GM23338 (cell line): ENCODE results near the gene AFAP1L1. TPM values are rescaled to one million over a fixed set of nuclear protein-coding genes. Genes with fewer than 3 reads are reported as not detected.

Experiments used
- ATAC-seq: fragments of 200-7000 bp; cut with Tn5 transposase; 3 replicates; pipeline ENCODE4 v1.9.1; 2020
- DNase-seq: peaks from one replicate; pipeline ENCODE4 v3.0.0-alpha.2; 2015; ENCODE audit warnings: low spot score
- H2AFZ ChIP-seq: fragments of 200-600 bp; sonication (generic); 2 replicates; pipeline ENCODE4 v1.8.0; 2016; ENCODE audit warnings: antibody characterized with exemption, mild to moderate bottlenecking, moderate library complexity
- H3F3A ChIP-seq: fragments of 200-600 bp; sonication (generic); replicated peaks from 2 replicates; pipeline ENCODE4 v1.8.0; 2017; ENCODE audit warnings: antibody characterized with exemption, mixed run types, low read depth
- H3K27ac ChIP-seq: fragments of 200-600 bp; sonication (generic); 2 replicates; pipeline ENCODE4 v1.6.1; 2016; ENCODE audit warnings: low read depth
- H3K27me3 ChIP-seq: fragments of 200-600 bp; sonication (generic); 2 replicates; pipeline ENCODE4 v1.8.0; 2016; ENCODE audit warnings: mild to moderate bottlenecking, mixed run types, moderate library complexity; ENCODE audit not compliant: insufficient read depth
- H3K36me3 ChIP-seq: fragments of 200-600 bp; sonication (generic); 2 replicates; pipeline ENCODE4 v1.8.0; 2016; ENCODE audit warnings: mild to moderate bottlenecking; ENCODE audit not compliant: insufficient read depth
- H3K4me1 ChIP-seq: fragments of 200-600 bp; sonication (generic); 2 replicates; pipeline ENCODE4 v1.8.0; 2016; ENCODE audit warnings: mild to moderate bottlenecking, moderate library complexity; ENCODE audit not compliant: insufficient read depth
- H3K4me2 ChIP-seq: fragments of 200-600 bp; sonication (generic); 2 replicates; pipeline ENCODE4 v1.7.1; 2017; ENCODE audit warnings: mixed run types
- H3K4me3 ChIP-seq: fragments of 200-600 bp; sonication (generic); 2 replicates; pipeline ENCODE4 v1.6.1; 2016; ENCODE audit warnings: mixed run types
- H3K79me2 ChIP-seq: fragments of 200-600 bp; sonication (generic); replicated peaks from 2 replicates; pipeline ENCODE4 v1.8.0; 2017; ENCODE audit warnings: mild to moderate bottlenecking; ENCODE audit not compliant: insufficient read depth
- H3K9me2 ChIP-seq: fragments of 200-600 bp; sonication (generic); 2 replicates; pipeline ENCODE4 v1.8.0; 2017; ENCODE audit not compliant: insufficient read depth
- H4K20me1 ChIP-seq: fragments of 200-600 bp; sonication (generic); replicated peaks from 2 replicates; pipeline ENCODE4 v1.8.0; 2017; ENCODE audit warnings: mild to moderate bottlenecking; ENCODE audit not compliant: insufficient read depth
- H3K27ac Mint-ChIP-seq: 2 replicates; pipeline ENCODE4 v1.8.0; 2020; ENCODE audit warnings: inconsistent platforms, mild to moderate bottlenecking, moderate library complexity, mixed read lengths
- H3K27me3 Mint-ChIP-seq: 3 replicates; pipeline ENCODE4 v1.8.0; 2022; ENCODE audit warnings: low read depth, mild to moderate bottlenecking, moderate library complexity, mixed read lengths, inconsistent platforms; ENCODE audit not compliant: insufficient read depth, poor library complexity
- H3K36me3 Mint-ChIP-seq: 3 replicates; pipeline ENCODE4 v1.8.0; 2021; ENCODE audit warnings: low read depth, mild to moderate bottlenecking, inconsistent platforms, moderate library complexity, mixed read lengths
- H3K4me1 Mint-ChIP-seq: 3 replicates; pipeline ENCODE4 v1.8.0; 2020; ENCODE audit warnings: mild to moderate bottlenecking, inconsistent platforms, mixed read lengths
- H3K4me3 Mint-ChIP-seq: 3 replicates; pipeline ENCODE4 v1.8.0; 2021; ENCODE audit warnings: moderate library complexity, mild to moderate bottlenecking, inconsistent platforms, mixed read lengths
- H3K9me3 Mint-ChIP-seq: 3 replicates; pipeline ENCODE4 v1.8.0; 2020; ENCODE audit warnings: moderate library complexity, mild to moderate bottlenecking, inconsistent platforms, mixed read lengths
- CREB1 ChIP-seq: fragments of 250-450 bp; sonication (Bioruptor Pico); IDR thresholded peaks from 2 replicates; pipeline ENCODE4 v1.5.0; 2020; ENCODE audit warnings: low read depth, mild to moderate bottlenecking, moderate library complexity
- CTCF ChIP-seq, 2 experiments: fragments of 200-600 bp in 1 of 2; sonication (generic) in 1 of 2; conservative IDR thresholded peaks; 2 replicates each; pipeline versions ENCODE4 v1.5.1 to v1.6.1; 2016 to 2017; ENCODE audit warnings: antibody characterized with exemption in 2 of 2, low read depth in 2 of 2, mild to moderate bottlenecking in 2 of 2, moderate library complexity in 1 of 2
- ETS1 ChIP-seq: IDR thresholded peaks from 2 replicates; pipeline ENCODE4 v1.6.1; 2016; ENCODE audit warnings: antibody characterized with exemption
- EZH2 ChIP-seq: fragments of 200-600 bp; sonication (generic); IDR thresholded peaks from one replicate; pipeline ENCODE4 v1.8.0; 2017; ENCODE audit warnings: antibody characterized with exemption, mild to moderate bottlenecking, low read depth; ENCODE audit not compliant: unreplicated experiment
- EZH2phosphoT487 ChIP-seq: fragments of 200-600 bp; sonication (generic); IDR thresholded peaks from one replicate; pipeline ENCODE4 v1.8.1; 2018; ENCODE audit warnings: antibody characterized with exemption; ENCODE audit not compliant: unreplicated experiment
- NANOG ChIP-seq: IDR thresholded peaks from 2 replicates; pipeline ENCODE4 v1.6.1; 2016; ENCODE audit warnings: antibody characterized with exemption, borderline replicate concordance
- STAT1 ChIP-seq: IDR thresholded peaks from one replicate; pipeline ENCODE4 v1.6.1; 2016; ENCODE audit warnings: antibody characterized with exemption; ENCODE audit not compliant: unreplicated experiment
- ZNF114 ChIP-seq: fragments of 250-450 bp; sonication (Bioruptor Pico); IDR thresholded peaks from 2 replicates; pipeline ENCODE4 v1.5.0; 2020; ENCODE audit warnings: mild to moderate bottlenecking, moderate library complexity
- polyA plus RNA-seq: library from polyadenylated mRNA; unstranded; fragments of >200 nt; fragmentation: Nextera tagmentation; extraction: Ambion mirVana; gene quantifications from 2 replicates; pipeline ENCODE4 v1.2.1, GENCODE V29; 2016
- total RNA-seq: library from RNA; depleted of rRNA; stranded (reverse); fragments of >200 nt; shearing (Covaris generic); gene quantifications from 2 replicates; pipeline ENCODE4 v1.2.3, GENCODE V29; 2014

AFAP1L1 gene
- total and polyA plus RNA-seq, 2 experiments from 2014 or later, result 3.2 to 5.7 TPM

GRCh38 chr5:149367249-149367971 lies 95.8 kb downstream of the AFAP1L1 start:
- Mint-ChIP-seq H3K4me3 (no peak overlapping the region), H3K36me3 (peaks cover 4% of the 10 kb centered on the region; the same call in 2 of the 3 replicates), H3K9me3 (no peaks in the 10 kb centered on the region), H3K4me1 (peaks cover 20% of the 10 kb centered on the region), H3K27me3 (peaks cover 9% of the 10 kb centered on the region), H3K27ac (peak overlapping the region; percentile 90)
- ATAC-seq (peak; percentile 86), DNase-seq (peak; percentile 96)
- H3K79me2 ChIP-seq, result no peaks in the 10 kb centered on the region
- TF ChIP-seq EZH2 (no peak), CTCF (conservative IDR thresholded peaks at IDR 0.05; ENCODE audit: low read depth in 2 of 2) (peak; percentile 85 to 94)
- H3F3A ChIP-seq, result no peaks in the 10 kb centered on the region
- no peaks in the 10 kb centered on the region for H4K20me1 ChIP-seq
- no peak overlapping the region for H3K27ac ChIP-seq
- peaks cover 3% of the 10 kb centered on the region; the same call in 1 of the 2 replicates for H3K4me1 ChIP-seq
- H3K27me3 ChIP-seq, result no peaks in the 10 kb centered on the region
- no peak overlapping the region for H3K4me3 ChIP-seq
- H3K4me2 ChIP-seq, result no peak overlapping the region
- no peak overlapping the region; the same call in 1 of the 2 replicates for H2AFZ ChIP-seq
- no peaks in the 10 kb centered on the region for H3K36me3 ChIP-seq
- H3K9me2 ChIP-seq, result no peaks in the 10 kb centered on the region; the same call in 1 of the 2 replicates

GRCh38 chr5:149367972-149368645 lies 96.5 kb downstream of the AFAP1L1 start:
- Mint-ChIP-seq H3K4me3 (no peak overlapping the region), H3K27ac (no peak overlapping the region), H3K27me3 (peaks cover 9% of the 10 kb centered on the region), H3K36me3 (peaks cover 4% of the 10 kb centered on the region; the same call in 2 of the 3 replicates), H3K4me1 (peaks cover 20% of the 10 kb centered on the region), H3K9me3 (no peaks in the 10 kb centered on the region)
- Histone ChIP-seq H3K4me3 (no peak overlapping the region), H2AFZ (no peak overlapping the region; the same call in 1 of the 2 replicates), H3K27me3 (no peaks in the 10 kb centered on the region), H3K9me2 (no peaks in the 10 kb centered on the region; the same call in 1 of the 2 replicates), H3K4me1 (peaks cover 3% of the 10 kb centered on the region; the same call in 1 of the 2 replicates), H3K79me2 (no peaks in the 10 kb centered on the region), H3K36me3 (no peaks in the 10 kb centered on the region), H3K4me2 (no peak overlapping the region), H3F3A (no peaks in the 10 kb centered on the region), H4K20me1 (no peaks in the 10 kb centered on the region), H3K27ac (no peak overlapping the region)
- DNase-seq, result no peak
- TF ChIP-seq ZNF114 (no peak), ETS1 (no peak), CTCF (conservative IDR thresholded peaks at IDR 0.05; ENCODE audit: low read depth in 2 of 2) (no peak), STAT1 (no peak), CREB1 (CRISPR knock-in tag) (no peak), NANOG (no peak), EZH2phosphoT487 (no peak)
- no peak for ATAC-seq
